Measurements from ENCODE around the gene PROX1.
"Not testable (repeated sequence)": the region's sequence is repeated elsewhere in the genome, so short reads cannot be mapped to it uniquely, and the experiment has no call there.

GRCh38 chr1:214089003-214089402 is 101.2 kb downstream of the PROX1 start:
- TF ChIP-seq CTCF, POLR2A, EP300, POLR2AphosphoS5 (IDR thresholded peaks at IDR 0.05): not testable (repeated sequence)
